Stimulated activated CD8-positive, alpha-beta memory T cell treated with anti-CD3 and anti-CD28 coated beads, Interleukin-15, amount 100 ng/mL, for 24 hours (primary cell): ENCODE data around the gene PCDHGA2.
"Not testable (repeated sequence)": the region's sequence is repeated elsewhere in the genome, so short reads cannot be mapped to it uniquely, and the experiment has no call there.

Experiments used
- DNase-seq: peaks from one replicate; pipeline ENCODE4 v3.0.0-alpha.2; 2020; ENCODE audit warnings: low read depth

Gene PCDHGA2

GRCh38 chr5:141349917-141350619, 11.5 kb downstream of the PCDHGA2 start, which contains the start of gene PCDHGB1:
Gene PCDHGB1, plus strand, starts transcription at chr5:141350099. Its CDS starts 162 bp downstream, at chr5:141350261.
- no peak for DNase-seq

- DNase-seq, result no peak
Measured at GRCh38 chr5:141351591-141351990, 13.0 kb downstream of the PCDHGA2 start.

- no peak for DNase-seq
Measured at GRCh38 chr5:141354900-141355469, 16.4 kb downstream of the PCDHGA2 start, which contains the start of gene PCDHGA4. Gene PCDHGA4, plus strand, starts transcription at chr5:141355021. Its CDS starts 87 bp downstream, at chr5:141355108.

GRCh38 chr5:141355641-141356040, 17.1 kb downstream of the PCDHGA2 start:
- DNase-seq, result no peak

GRCh38 chr5:141356133-141356532, 17.6 kb downstream of the PCDHGA2 start:
- no peak for DNase-seq

GRCh38 chr5:141356950-141357349, 18.4 kb downstream of the PCDHGA2 start:
- no peak for DNase-seq

- DNase-seq, result no peak
Measured at GRCh38 chr5:141359790-141360426, 21.3 kb downstream of the PCDHGA2 start, which contains the start of gene PCDHGB2. Gene PCDHGB2, plus strand, starts transcription at chr5:141359994. Its CDS starts 142 bp downstream, at chr5:141360136.

- no peak for DNase-seq
Measured at GRCh38 chr5:141360685-141361084, 22.1 kb downstream of the PCDHGA2 start.

GRCh38 chr5:141362719-141363118, 24.2 kb downstream of the PCDHGA2 start:
- no peak for DNase-seq

- no peak for DNase-seq
Measured at GRCh38 chr5:141363952-141364660, 25.5 kb downstream of the PCDHGA2 start, which contains the start of gene PCDHGA5. Gene PCDHGA5, plus strand, starts transcription at chr5:141364162. Its CDS starts 169 bp downstream, at chr5:141364331.

- DNase-seq, result no peak
Measured at GRCh38 chr5:141366016-141366896, 27.7 kb downstream of the PCDHGA2 start.

- no peak for DNase-seq
Measured at GRCh38 chr5:141369994-141370848, 31.7 kb downstream of the PCDHGA2 start, which contains the start of gene PCDHGB3. Gene PCDHGB3, plus strand, starts transcription at chr5:141370242. Its CDS starts 153 bp downstream, at chr5:141370395.

- no peak for DNase-seq
Measured at GRCh38 chr5:141371572-141372475, 33.3 kb downstream of the PCDHGA2 start.

- no peak for DNase-seq
Measured at GRCh38 chr5:141373673-141374317, 35.2 kb downstream of the PCDHGA2 start, which contains the start of gene PCDHGA6. Gene PCDHGA6, plus strand, starts transcription at chr5:141373891. Its CDS starts 193 bp downstream, at chr5:141374084.

GRCh38 chr5:141374627-141375026, 36.1 kb downstream of the PCDHGA2 start:
- DNase-seq, result no peak

GRCh38 chr5:141375444-141376155, 37.0 kb downstream of the PCDHGA2 start:
- DNase-seq, result not testable (repeated sequence)

- no peak for DNase-seq
Measured at GRCh38 chr5:141382469-141383294, 44.1 kb downstream of the PCDHGA2 start, which contains the start of gene PCDHGA7. Gene PCDHGA7, plus strand, starts transcription at chr5:141382742. Its CDS starts 158 bp downstream, at chr5:141382900.
